ENCODE data around the gene PDE2A.
A peak's percentile ranks its signal among the peaks of the same experiment; 100 is the strongest.

PDE2A gene

DNA sequence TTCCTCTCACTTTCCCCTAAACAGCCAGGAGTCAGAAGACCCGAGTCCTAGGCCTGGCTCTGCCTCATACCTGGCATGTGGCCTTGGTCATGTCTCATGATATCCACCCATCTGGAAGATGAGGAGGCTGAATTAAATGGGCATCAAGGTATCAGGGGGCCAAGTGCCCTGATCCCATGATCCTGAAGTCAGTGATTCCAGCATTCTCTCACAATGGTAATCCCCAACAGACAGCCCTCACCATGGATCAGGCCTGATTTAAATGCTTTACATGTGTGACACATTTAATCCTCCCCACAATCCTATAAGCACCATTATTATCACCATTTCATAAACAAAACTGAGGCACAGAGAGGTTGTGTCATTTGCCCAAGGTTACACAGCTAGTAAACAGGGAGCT, 70.0 kb downstream of the PDE2A start:
- Mint-ChIP-seq H3K4me1 (peaks cover 30% of the 10 kb centered on the region), H3K27ac (no peak overlapping the region), H3K4me3 (no peak overlapping the region), H3K27me3 (ENCODE audit: low read depth) (peaks cover 55% of the 10 kb centered on the region), H3K36me3 (ENCODE audit: low read depth) (no peaks in the 10 kb centered on the region), H3K9me3 (no peaks in the 10 kb centered on the region)
- TF ChIP-seq CTCF (IDR thresholded peaks at IDR 0.05; ENCODE audit: unreplicated experiment in 3 of 3), result no peak

- H3K27ac Mint-ChIP-seq, result no peak overlapping the region
- no peaks in the 10 kb centered on the region for H3K9me3 Mint-ChIP-seq
- peaks cover 64% of the 10 kb centered on the region for H3K27me3 Mint-ChIP-seq (ENCODE audit: low read depth)
- no peaks in the 10 kb centered on the region for H3K36me3 Mint-ChIP-seq (ENCODE audit: low read depth)
- H3K4me1 Mint-ChIP-seq, result peaks cover 21% of the 10 kb centered on the region
- TF ChIP-seq CTCF (IDR thresholded peaks at IDR 0.05; ENCODE audit: unreplicated experiment in 3 of 3), result no peak
- H3K4me3 Mint-ChIP-seq, result no peak overlapping the region
These were observed 71.8 kb downstream of the PDE2A start for GRCh38 chr11:72602250-72602904.

- TF ChIP-seq CTCF (IDR thresholded peaks at IDR 0.05; ENCODE audit: unreplicated experiment in 3 of 3), result no peak
- Mint-ChIP-seq H3K9me3 (no peaks in the 10 kb centered on the region), H3K4me3 (no peak overlapping the region), H3K27ac (no peak overlapping the region), H3K36me3 (ENCODE audit: low read depth) (no peaks in the 10 kb centered on the region), H3K4me1 (peaks cover 3% of the 10 kb centered on the region), H3K27me3 (ENCODE audit: low read depth) (peaks cover 74% of the 10 kb centered on the region)
These were observed 73.7 kb downstream of the PDE2A start for GRCh38 chr11:72600557-72600956.

DNA sequence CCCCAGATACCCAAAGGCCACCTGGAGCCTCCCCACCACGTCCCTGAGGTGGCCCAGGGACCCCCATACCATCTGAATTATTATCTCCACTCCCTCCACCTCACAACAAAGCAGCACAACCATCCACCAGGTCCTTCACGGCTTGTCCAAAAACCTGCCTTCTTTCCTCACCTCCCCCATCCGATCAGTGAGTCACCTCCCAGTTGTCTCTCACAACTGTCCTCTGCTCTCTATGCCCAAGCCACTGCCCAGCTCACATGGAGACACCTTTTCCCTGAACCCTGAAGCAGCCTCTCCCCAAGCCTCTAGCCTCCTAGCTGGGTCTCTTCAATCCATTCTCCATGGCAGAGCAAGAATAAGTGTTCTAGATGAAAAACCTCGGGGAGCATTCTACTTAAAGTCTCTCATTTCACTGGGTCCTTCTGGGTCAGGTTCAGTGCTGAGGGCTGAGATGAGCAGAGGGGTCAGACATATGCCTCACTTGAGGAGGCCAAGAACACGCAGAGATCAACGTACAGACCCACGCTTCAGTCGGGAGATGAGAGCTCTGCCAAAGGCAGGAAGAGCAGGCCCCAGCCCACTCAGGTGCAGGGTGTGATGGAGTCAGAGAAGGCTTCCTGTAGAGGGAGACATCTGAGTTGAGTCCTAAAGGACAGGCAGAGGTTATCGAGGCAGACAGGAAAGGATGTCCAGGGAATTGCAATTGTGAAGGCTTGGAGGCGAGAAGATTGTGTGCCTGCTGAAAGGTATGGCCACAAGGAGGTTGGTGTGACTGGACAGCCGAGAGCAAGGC, 74.7 kb downstream of the PDE2A start:
- no peak for TF ChIP-seq CTCF (IDR thresholded peaks at IDR 0.05; ENCODE audit: unreplicated experiment in 3 of 3)
- peaks cover 77% of the 10 kb centered on the region for H3K27me3 Mint-ChIP-seq (ENCODE audit: low read depth)
- H3K4me3 Mint-ChIP-seq, result no peak overlapping the region
- no peaks in the 10 kb centered on the region for H3K4me1 Mint-ChIP-seq
- no peaks in the 10 kb centered on the region for H3K9me3 Mint-ChIP-seq
- no peaks in the 10 kb centered on the region for H3K36me3 Mint-ChIP-seq (ENCODE audit: low read depth)
- H3K27ac Mint-ChIP-seq, result no peak overlapping the region

GRCh38 chr11:72598906-72599305, 75.3 kb downstream of the PDE2A start:
- Mint-ChIP-seq H3K27me3 (ENCODE audit: low read depth) (peaks cover 78% of the 10 kb centered on the region), H3K4me1 (no peaks in the 10 kb centered on the region), H3K27ac (no peak overlapping the region), H3K9me3 (no peaks in the 10 kb centered on the region), H3K4me3 (no peak overlapping the region), H3K36me3 (ENCODE audit: low read depth) (no peaks in the 10 kb centered on the region)
- peak; percentile 14 to 53 (median 27) for TF ChIP-seq CTCF (IDR thresholded peaks at IDR 0.05; ENCODE audit: unreplicated experiment in 3 of 3)
